Suprapubic skin (tissue), 3 donors: Measurements from ENCODE around the gene UGT3A1.

Experiments
- CTCF ChIP-seq, 2 donors: fragments of 200-600 bp in 1 of 2; fragments of 450-650 bp in 1 of 2; sonication (generic) in 1 of 2; IDR thresholded peaks; one replicate each; pipeline ENCODE4 v1.5.1; 2016 to 2019; ENCODE audit warnings: antibody characterized with exemption in 2 of 2, mild to moderate bottlenecking in 1 of 2, moderate library complexity in 1 of 2
- POLR2A ChIP-seq, 2 donors: fragments of 450-650 bp; IDR thresholded peaks; one replicate each; pipeline ENCODE4 v1.6.1; 2017; ENCODE audit warnings: antibody characterized with exemption in 2 of 2, mild to moderate bottlenecking in 2 of 2, moderate library complexity in 2 of 2

GRCh38 chr5:35903631-35904203 lies 87.5 kb downstream of the UGT3A1 start:
- TF ChIP-seq CTCF (IDR thresholded peaks at IDR 0.05) (no peak), POLR2A (IDR thresholded peaks at IDR 0.05) (no peak)
